PFSK-1 (cell line): ENCODE measurements around the gene RSPO4.

Source experiments
- FOXP2 ChIP-seq: optimal IDR thresholded peaks from 2 replicates; pipeline ENCODE3; 2011; ENCODE audit warnings: borderline replicate concordance, control low read depth, inconsistent platforms; ENCODE audit not compliant: insufficient read depth; ENCODE audit errors: extremely low read length, extremely low read depth
- POLR2AphosphoS5 ChIP-seq: IDR thresholded peaks from 2 replicates; pipeline ENCODE4 v1.6.1; 2012; ENCODE audit warnings: low read depth, mild to moderate bottlenecking, control low read depth, low read length, moderate library complexity
- SIN3A ChIP-seq: IDR thresholded peaks from 2 replicates; pipeline ENCODE4 v1.6.1; 2012; ENCODE audit warnings: mild to moderate bottlenecking, low read length, moderate library complexity, borderline replicate concordance; ENCODE audit not compliant: insufficient read depth
- TAF1 ChIP-seq: IDR thresholded peaks from 2 replicates; pipeline ENCODE4 v1.6.1; 2012; ENCODE audit warnings: low read length, control low read depth, borderline replicate concordance; ENCODE audit not compliant: insufficient read depth
- TF ChIP-seq, protein P1 (sequence below), 2 experiments: IDR thresholded peaks; 2 replicates each; pipeline versions ENCODE4 v1.6.1 to v1.8.0; 2011 to 2012; ENCODE audit warnings: low read depth in 2 of 2, low read length in 2 of 2, control low read depth in 1 of 2, inconsistent platforms in 1 of 2, mild to moderate bottlenecking in 1 of 2, moderate library complexity in 1 of 2; ENCODE audit not compliant: insufficient read depth in 1 of 2

The RSPO4 gene

DNA sequence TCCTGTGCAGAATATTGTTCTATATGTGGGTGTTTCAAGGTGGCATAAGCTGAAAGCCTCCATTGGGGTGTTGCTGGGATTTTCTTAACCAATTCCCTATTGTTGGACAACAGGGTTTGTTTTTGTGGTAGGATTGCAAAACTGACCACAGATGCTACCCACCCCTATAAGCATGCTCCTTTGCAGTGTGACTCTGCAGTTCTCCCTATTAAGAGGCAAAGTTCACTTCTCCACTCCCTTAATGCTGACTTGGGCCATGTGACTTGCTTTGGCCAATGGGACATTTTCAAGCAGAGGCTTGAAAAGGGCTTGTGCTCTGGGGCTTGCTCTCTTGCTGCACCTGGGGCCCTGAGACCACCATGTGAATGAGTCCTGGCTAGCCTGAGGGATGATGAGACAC, 77.5 kb downstream of the RSPO4 start:
- TF ChIP-seq, protein P1, sequence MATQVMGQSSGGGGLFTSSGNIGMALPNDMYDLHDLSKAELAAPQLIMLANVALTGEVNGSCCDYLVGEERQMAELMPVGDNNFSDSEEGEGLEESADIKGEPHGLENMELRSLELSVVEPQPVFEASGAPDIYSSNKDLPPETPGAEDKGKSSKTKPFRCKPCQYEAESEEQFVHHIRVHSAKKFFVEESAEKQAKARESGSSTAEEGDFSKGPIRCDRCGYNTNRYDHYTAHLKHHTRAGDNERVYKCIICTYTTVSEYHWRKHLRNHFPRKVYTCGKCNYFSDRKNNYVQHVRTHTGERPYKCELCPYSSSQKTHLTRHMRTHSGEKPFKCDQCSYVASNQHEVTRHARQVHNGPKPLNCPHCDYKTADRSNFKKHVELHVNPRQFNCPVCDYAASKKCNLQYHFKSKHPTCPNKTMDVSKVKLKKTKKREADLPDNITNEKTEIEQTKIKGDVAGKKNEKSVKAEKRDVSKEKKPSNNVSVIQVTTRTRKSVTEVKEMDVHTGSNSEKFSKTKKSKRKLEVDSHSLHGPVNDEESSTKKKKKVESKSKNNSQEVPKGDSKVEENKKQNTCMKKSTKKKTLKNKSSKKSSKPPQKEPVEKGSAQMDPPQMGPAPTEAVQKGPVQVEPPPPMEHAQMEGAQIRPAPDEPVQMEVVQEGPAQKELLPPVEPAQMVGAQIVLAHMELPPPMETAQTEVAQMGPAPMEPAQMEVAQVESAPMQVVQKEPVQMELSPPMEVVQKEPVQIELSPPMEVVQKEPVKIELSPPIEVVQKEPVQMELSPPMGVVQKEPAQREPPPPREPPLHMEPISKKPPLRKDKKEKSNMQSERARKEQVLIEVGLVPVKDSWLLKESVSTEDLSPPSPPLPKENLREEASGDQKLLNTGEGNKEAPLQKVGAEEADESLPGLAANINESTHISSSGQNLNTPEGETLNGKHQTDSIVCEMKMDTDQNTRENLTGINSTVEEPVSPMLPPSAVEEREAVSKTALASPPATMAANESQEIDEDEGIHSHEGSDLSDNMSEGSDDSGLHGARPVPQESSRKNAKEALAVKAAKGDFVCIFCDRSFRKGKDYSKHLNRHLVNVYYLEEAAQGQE (IDR thresholded peaks at IDR 0.05; ENCODE audit: insufficient read depth in 1 of 2, low read depth in 2 of 2, low read length in 2 of 2) = no peak
- TF ChIP-seq FOXP2 = no peak
- TF ChIP-seq POLR2AphosphoS5 = no peak
- no peak for TF ChIP-seq TAF1
- TF ChIP-seq SIN3A = no peak

DNA sequence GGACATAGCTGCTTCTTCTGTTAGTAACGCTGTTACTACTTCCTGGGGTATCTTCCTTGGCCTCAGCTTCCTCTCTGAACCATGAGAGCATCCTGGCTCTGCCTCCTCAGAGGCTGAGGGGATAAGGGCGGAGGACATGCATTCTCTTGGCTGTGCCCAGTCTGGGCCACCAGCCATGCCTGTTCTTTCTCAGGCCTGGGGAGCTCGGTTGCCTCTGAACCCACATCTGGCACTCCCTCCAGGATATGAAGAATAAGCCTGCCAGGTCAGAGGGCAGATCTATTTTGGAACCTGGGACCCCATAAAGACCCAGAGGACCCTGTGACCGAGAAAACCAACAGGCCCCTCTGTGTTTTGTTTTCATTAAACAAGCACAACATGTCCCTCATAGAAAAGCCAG, 79.3 kb downstream of the RSPO4 start:
- TF ChIP-seq TAF1 = no peak
- TF ChIP-seq, protein P1 (IDR thresholded peaks at IDR 0.05; ENCODE audit: insufficient read depth in 1 of 2, low read depth in 2 of 2, low read length in 2 of 2) = no peak

DNA sequence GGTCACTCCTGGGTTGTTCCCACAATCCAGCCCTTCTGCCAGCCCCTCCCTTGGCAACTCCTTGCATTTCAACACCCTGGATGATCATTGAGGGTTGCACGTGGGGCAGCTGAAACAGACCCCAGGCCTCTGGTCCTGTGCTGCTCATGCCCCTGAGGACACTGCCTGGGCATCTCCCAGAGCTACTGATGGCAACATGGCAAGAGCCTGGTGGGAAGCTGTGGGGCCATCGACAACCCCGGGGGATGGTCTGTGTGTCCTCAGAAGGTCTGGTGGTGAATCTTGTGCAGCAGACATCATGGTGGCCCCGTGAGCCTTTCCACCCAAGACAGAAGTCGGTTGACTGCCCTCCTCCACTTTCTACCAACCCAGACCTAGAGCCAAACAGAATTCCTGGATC, 81.0 kb downstream of the RSPO4 start:
- no peak for TF ChIP-seq POLR2AphosphoS5
- TF ChIP-seq TAF1 = no peak
- TF ChIP-seq SIN3A = no peak
- no peak for TF ChIP-seq FOXP2
- TF ChIP-seq, protein P1 (IDR thresholded peaks at IDR 0.05; ENCODE audit: insufficient read depth in 1 of 2, low read depth in 2 of 2, low read length in 2 of 2) = no peak

DNA sequence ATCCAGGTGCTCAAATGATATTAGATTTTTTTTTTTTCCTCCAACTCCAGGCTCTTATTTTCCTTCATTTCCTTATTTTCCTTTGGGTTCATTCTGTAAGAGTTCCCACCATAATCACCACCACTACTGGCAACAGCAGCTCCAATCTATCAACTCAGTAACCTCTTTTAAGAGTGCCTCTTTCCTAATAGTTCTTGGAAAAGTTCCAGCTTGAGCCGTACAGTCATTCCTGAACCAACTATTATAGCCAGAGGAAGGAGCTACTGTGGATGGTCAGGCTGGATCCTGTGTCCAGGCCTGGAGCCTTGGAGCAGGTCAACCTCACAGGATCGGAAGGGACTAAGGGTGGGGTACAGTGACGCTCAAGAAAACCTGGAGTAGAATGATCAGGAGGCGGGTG, 81.8 kb downstream of the RSPO4 start:
- TF ChIP-seq, protein P1 (IDR thresholded peaks at IDR 0.05; ENCODE audit: insufficient read depth in 1 of 2, low read depth in 2 of 2, low read length in 2 of 2) = no peak
- no peak for TF ChIP-seq TAF1
- no peak for TF ChIP-seq SIN3A
- TF ChIP-seq FOXP2 = no peak
- no peak for TF ChIP-seq POLR2AphosphoS5

DNA sequence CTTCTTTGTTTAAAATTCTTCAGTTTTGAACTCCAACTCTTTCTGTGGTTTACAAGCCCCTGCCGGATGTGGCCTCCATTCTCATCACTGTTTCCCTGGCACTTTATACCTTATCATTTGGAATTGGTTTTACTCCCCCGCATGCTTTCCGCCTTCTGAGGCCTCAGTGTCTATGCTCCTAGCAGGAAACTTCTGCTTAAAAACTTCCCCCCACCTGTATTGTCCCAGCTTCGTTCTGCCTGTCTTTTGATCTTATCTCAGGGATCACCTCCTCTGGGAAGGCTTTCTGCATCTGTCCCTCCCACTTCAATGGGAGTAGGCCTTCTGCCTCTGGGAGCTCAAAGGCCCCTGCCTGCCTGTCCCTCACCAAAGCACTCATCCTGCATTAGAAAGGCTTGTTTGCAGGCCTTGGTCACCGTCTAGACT, 82.6 kb downstream of the RSPO4 start:
- no peak for TF ChIP-seq SIN3A
- TF ChIP-seq, protein P1 (IDR thresholded peaks at IDR 0.05; ENCODE audit: insufficient read depth in 1 of 2, low read depth in 2 of 2, low read length in 2 of 2) = no peak
- TF ChIP-seq FOXP2 = no peak
- no peak for TF ChIP-seq POLR2AphosphoS5
- TF ChIP-seq TAF1 = no peak
